Caco-2 (cell line): Measurements from ENCODE around the gene ARRB2. TPM values are rescaled to one million over a fixed set of nuclear protein-coding genes. Genes with fewer than 3 reads are reported as not detected.
A peak's percentile ranks its signal among the peaks of the same experiment; 100 is the strongest.

Experiments used
- BruUV-seq: library from RNA; stranded (reverse); fragments of 400-500 nt; replicated peaks from 2 replicates; lab custom pipeline; 2021; lab: Mats Ljungman, UMichigan
- CTCF ChIA-PET: fragments of 300-600 bp; sonication (Branson Sonifier 250); formaldehyde crosslinking; loops from one replicate; lab custom pipeline; 2022; ENCODE audit warnings: antibody characterized with exemption; lab: Charles Lee
- POLR2A ChIA-PET: fragments of 300-600 bp; sonication (Branson Sonifier 250); formaldehyde crosslinking; loops from one replicate; lab custom pipeline; 2022; ENCODE audit warnings: antibody characterized with exemption; lab: Charles Lee
- DNase-seq, 2 experiments: peaks; one replicate each; pipeline versions ENCODE4 v3.0.0 to v3.0.0-alpha.2; 2020 to 2022
- H3K27me3 ChIP-seq: replicated peaks from 2 replicates; pipeline ENCODE4 v1.6.0; 2011; ENCODE audit warnings: low read length; ENCODE audit not compliant: control insufficient read depth, insufficient read depth
- H3K36me3 ChIP-seq: 2 replicates; pipeline ENCODE4 v1.5.1; 2011; ENCODE audit warnings: low read length; ENCODE audit not compliant: control insufficient read depth, insufficient read depth
- H3K4me1 ChIP-seq: fragments of 250-450 bp; sonication (Bioruptor Pico); 2 replicates; pipeline ENCODE4 v1.5.1; 2020; ENCODE audit warnings: mild to moderate bottlenecking
- H3K4me3 ChIP-seq: 2 replicates; pipeline ENCODE4 v1.5.1; 2011; ENCODE audit warnings: low read depth, mild to moderate bottlenecking, control low read depth, low read length
- H3K9me3 ChIP-seq: fragments of 250-450 bp; sonication (Bioruptor Pico); 2 replicates; pipeline ENCODE4 v1.5.1; 2020; ENCODE audit warnings: mild to moderate bottlenecking, moderate library complexity
- H3K27ac Mint-ChIP-seq: one replicate; pipeline ENCODE4 v1.8.0; 2022; ENCODE audit warnings: mixed read lengths; ENCODE audit not compliant: unreplicated experiment
- H3K27me3 Mint-ChIP-seq: one replicate; pipeline ENCODE4 v1.8.0; 2022; ENCODE audit warnings: mixed read lengths; ENCODE audit not compliant: insufficient read depth, unreplicated experiment
- H3K36me3 Mint-ChIP-seq: one replicate; pipeline ENCODE4 v1.8.0; 2022; ENCODE audit warnings: mild to moderate bottlenecking, mixed read lengths; ENCODE audit not compliant: insufficient read depth, unreplicated experiment
- H3K4me1 Mint-ChIP-seq: one replicate; pipeline ENCODE4 v1.8.0; 2022; ENCODE audit warnings: low read depth, mixed read lengths; ENCODE audit not compliant: unreplicated experiment
- H3K4me3 Mint-ChIP-seq: one replicate; pipeline ENCODE4 v1.8.0; 2022; ENCODE audit warnings: mild to moderate bottlenecking, moderate library complexity, mixed read lengths; ENCODE audit not compliant: unreplicated experiment
- H3K9me3 Mint-ChIP-seq: one replicate; pipeline ENCODE4 v1.8.0; 2022; ENCODE audit warnings: mixed read lengths; ENCODE audit not compliant: unreplicated experiment
- intact Hi-C: fragments of 100-400 bp; cut with micrococcal nuclease; formaldehyde crosslinking; loops from one replicate; pipeline ENCODE4 v1.10.0; 2022; ENCODE audit not compliant: unreplicated experiment
- total RNA-seq: library from RNA; stranded (reverse); gene quantifications from 2 replicates; pipeline ENCODE4 v1.2.3, GENCODE V29; 2022
- TF ChIP-seq, protein P1 (sequence below), 2 experiments: fragments of 200-600 bp in 1 of 2; IDR thresholded peaks; 1 replicate in 1 of 2; 2 replicates in 1 of 2; pipeline versions ENCODE4 v1.5.1 to v1.8.0; 2011 to 2022; ENCODE audit warnings: antibody characterized with exemption in 1 of 2, control low read depth in 1 of 2, inconsistent platforms in 1 of 2, low read depth in 1 of 2, low read length in 1 of 2, mild to moderate bottlenecking in 1 of 2, moderate library complexity in 1 of 2; ENCODE audit not compliant: insufficient read depth in 1 of 2, severe bottlenecking in 1 of 2, unreplicated experiment in 1 of 2

Gene ARRB2
- total RNA-seq, 1 experiment from 2014 or later = 37.1 TPM

DNA sequence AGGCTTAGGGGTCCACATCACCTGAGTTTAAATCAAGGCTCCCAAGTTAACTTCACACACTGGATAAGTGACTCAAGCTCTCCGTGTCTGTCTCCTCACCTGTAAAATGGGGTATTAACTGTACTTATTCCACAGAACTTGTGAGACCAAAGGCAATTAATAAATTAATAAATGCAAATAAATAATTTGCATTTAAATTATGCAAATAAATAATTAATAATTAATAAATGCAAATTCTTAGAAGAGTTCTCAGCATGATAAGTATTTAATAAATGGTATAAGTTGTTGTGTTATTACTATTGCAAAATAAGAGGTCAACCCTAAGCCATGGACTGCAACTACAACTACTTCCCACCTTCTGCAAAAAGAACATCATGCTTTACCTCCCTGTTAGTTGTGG, 43.0 kb downstream of the ARRB2 start:
- DNase-seq = no peak
- H3K36me3 Mint-ChIP-seq = no peaks in the 10 kb centered on the region
- Histone ChIP-seq H3K36me3 (no peaks in the 10 kb centered on the region), H3K4me1 (no peaks in the 10 kb centered on the region), H3K4me3 (no peak overlapping the region), H3K9me3 (no peaks in the 10 kb centered on the region), H3K27me3 (no peaks in the 10 kb centered on the region)
- intact Hi-C loops = no loop called here
- ChIA-PET CTCF (interaction anchor here (0.7 kb wide), 1 partner anchor 156 kb away, joined by 4 read pairs; no protein-coding TSS in a partner anchor), POLR2A (no interaction called here)
- no peak overlapping the region for H3K27ac Mint-ChIP-seq
- H3K4me3 Mint-ChIP-seq = no peak overlapping the region
- no peaks in the 10 kb centered on the region for H3K9me3 Mint-ChIP-seq
- no TSS peak for BruUV-seq
- TF ChIP-seq, protein P1, sequence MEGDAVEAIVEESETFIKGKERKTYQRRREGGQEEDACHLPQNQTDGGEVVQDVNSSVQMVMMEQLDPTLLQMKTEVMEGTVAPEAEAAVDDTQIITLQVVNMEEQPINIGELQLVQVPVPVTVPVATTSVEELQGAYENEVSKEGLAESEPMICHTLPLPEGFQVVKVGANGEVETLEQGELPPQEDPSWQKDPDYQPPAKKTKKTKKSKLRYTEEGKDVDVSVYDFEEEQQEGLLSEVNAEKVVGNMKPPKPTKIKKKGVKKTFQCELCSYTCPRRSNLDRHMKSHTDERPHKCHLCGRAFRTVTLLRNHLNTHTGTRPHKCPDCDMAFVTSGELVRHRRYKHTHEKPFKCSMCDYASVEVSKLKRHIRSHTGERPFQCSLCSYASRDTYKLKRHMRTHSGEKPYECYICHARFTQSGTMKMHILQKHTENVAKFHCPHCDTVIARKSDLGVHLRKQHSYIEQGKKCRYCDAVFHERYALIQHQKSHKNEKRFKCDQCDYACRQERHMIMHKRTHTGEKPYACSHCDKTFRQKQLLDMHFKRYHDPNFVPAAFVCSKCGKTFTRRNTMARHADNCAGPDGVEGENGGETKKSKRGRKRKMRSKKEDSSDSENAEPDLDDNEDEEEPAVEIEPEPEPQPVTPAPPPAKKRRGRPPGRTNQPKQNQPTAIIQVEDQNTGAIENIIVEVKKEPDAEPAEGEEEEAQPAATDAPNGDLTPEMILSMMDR (IDR thresholded peaks at IDR 0.05; ENCODE audit: insufficient read depth in 1 of 2, low read depth in 1 of 2, low read length in 1 of 2, severe bottlenecking in 1 of 2, unreplicated experiment in 1 of 2) = no peak
- H3K4me1 Mint-ChIP-seq = peaks cover 4% of the 10 kb centered on the region
- H3K27me3 Mint-ChIP-seq = no peaks in the 10 kb centered on the region

DNA sequence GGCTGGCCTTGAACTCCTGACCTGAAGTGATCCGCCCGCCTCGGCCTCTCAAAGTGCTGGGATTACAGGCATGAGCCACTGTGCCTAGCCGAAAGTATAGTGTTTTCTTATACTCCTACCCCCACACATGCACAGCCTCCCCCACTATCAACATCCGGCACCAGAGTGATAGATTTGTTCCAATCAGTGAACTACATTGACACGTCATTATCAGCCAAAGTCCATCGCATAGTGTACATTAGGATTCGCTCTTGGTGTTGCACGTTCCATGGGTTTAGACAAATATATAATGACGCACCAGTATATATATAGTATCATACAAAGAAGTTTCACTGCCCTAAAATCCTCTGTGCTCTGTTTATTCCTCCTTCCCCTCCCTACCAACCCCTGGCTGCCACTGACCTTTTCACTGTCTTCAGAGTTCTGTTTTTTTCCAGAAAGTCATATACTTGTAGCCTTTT, 49.4 kb downstream of the ARRB2 start:
- ChIA-PET CTCF (no interaction called here), POLR2A (no interaction called here)
- no peak overlapping the region for H3K4me3 Mint-ChIP-seq
- TF ChIP-seq, protein P1 (IDR thresholded peaks at IDR 0.05; ENCODE audit: insufficient read depth in 1 of 2, low read depth in 1 of 2, low read length in 1 of 2, severe bottlenecking in 1 of 2, unreplicated experiment in 1 of 2) = no peak
- Histone ChIP-seq H3K9me3 (no peaks in the 10 kb centered on the region), H3K4me3 (no peak overlapping the region), H3K4me1 (no peaks in the 10 kb centered on the region), H3K36me3 (no peaks in the 10 kb centered on the region), H3K27me3 (no peaks in the 10 kb centered on the region)
- DNase-seq = peak in 1 of 2 experiments; percentile 20
- H3K36me3 Mint-ChIP-seq = no peaks in the 10 kb centered on the region
- intact Hi-C loops = no loop called here
- H3K27me3 Mint-ChIP-seq = no peaks in the 10 kb centered on the region
- BruUV-seq = no TSS peak
- peaks cover 4% of the 10 kb centered on the region for H3K4me1 Mint-ChIP-seq
- H3K27ac Mint-ChIP-seq = no peak overlapping the region
- H3K9me3 Mint-ChIP-seq = no peaks in the 10 kb centered on the region

DNA sequence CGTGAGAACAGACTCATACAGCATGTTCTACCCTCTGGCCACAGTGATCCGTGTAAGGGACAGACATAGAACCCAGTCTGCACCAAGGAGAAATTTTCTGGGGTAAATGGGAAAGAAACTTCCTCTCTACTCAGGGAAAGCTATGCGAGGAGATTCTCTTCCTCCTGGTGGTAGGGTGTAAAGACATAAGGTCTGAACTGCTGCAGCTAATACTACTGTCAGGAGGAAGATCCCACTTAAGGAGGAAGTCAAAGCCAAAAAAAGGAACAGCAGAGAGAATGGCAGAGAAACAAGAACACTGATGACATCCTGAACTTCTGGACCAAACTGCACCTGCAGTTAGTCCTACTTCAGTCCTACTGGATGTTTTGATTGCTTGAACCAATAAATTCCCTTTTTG, 54.2 kb downstream of the ARRB2 start:
- H3K4me1 Mint-ChIP-seq = no peaks in the 10 kb centered on the region
- CTCF ChIA-PET = no interaction called here

More for the DNA sequence above, 54.2 kb downstream of the ARRB2 start:
- H3K27me3 Mint-ChIP-seq = no peaks in the 10 kb centered on the region
- no peaks in the 10 kb centered on the region for H3K9me3 ChIP-seq
- no peaks in the 10 kb centered on the region for H3K36me3 ChIP-seq
- intact Hi-C loops = no loop called here
- BruUV-seq = no TSS peak
- H3K27ac Mint-ChIP-seq = no peak overlapping the region
- POLR2A ChIA-PET = no interaction called here
- DNase-seq = no peak
- TF ChIP-seq, protein P1 (IDR thresholded peaks at IDR 0.05; ENCODE audit: insufficient read depth in 1 of 2, low read depth in 1 of 2, low read length in 1 of 2, severe bottlenecking in 1 of 2, unreplicated experiment in 1 of 2) = no peak
- H3K4me3 Mint-ChIP-seq = no peak overlapping the region
- no peaks in the 10 kb centered on the region for H3K36me3 Mint-ChIP-seq
- H3K9me3 Mint-ChIP-seq = no peaks in the 10 kb centered on the region
- no peaks in the 10 kb centered on the region for H3K27me3 ChIP-seq
- no peaks in the 10 kb centered on the region for H3K4me1 ChIP-seq
- H3K4me3 ChIP-seq = no peak overlapping the region
